UCSD-AML1 (cell line): ENCODE measurements around the gene FBXO21.
"Not testable (repeated sequence)": the region's sequence is repeated elsewhere in the genome, so short reads cannot be mapped to it uniquely, and the experiment has no call there.

ENCODE experiments used
- DNase-seq: peaks from one replicate; lab custom pipeline; 2025; ENCODE audit not compliant: unreplicated experiment; lab: John Stamatoyannopoulos, UW

The FBXO21 gene

GRCh38 chr12:117202556-117202955 lies 12.3 kb upstream of the FBXO21 start:
- DNase-seq: no peak

DNA sequence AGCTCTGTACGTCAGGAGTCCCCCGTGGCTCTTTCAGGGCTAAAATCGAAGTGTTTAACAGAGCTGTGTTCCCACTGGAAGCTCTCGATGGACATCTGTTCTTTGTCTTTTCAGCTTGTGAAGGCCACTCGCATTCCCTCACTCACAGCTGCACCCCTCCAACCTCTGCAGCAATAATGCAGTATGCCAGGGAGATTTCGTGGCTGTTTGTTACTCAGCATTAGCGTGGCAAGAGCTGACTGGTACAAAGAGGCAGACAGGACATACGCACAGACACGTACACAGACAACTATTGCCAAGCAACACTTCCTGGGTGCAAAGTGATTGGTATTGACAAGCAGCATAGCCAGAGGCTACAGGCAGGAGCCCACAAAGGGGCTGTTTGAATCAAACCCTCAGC lies 11.8 kb upstream of the FBXO21 start:
- DNase-seq: no peak

DNA sequence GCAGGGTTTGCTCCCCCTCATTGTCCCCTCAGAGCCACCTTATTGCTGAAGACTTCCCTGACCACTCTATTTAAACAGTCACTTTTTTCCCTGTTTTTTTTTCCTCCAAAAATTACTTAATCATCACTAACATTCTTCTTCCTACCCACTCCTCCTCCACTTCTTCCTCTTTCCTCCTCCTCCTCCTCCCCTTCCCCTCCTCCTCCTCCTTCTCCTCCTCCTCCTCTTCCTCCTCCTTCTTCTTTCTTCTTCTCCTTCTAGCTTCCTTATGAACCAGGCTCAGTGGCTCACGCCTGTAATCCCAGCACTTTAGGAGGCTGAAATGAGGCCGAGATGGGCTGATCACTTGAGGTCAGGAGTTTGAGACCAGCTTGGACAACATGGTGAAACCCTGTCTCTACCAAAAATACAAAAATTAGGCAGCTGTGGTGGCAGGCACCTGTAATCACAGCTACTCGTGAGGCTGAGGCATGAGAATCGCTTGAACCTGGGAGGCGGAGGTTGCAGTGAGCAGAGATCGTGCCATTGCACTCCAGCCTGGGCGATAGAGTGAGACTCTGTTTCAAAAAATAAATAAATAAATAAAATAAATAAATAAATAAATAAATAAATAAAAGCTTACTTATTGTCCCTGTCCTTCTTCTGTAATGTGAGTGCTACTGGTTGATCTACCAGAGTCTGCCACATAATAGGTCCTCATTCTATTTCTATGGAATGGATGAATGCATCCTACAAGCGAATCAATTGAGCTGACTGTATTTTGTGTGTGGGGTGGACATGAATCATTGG lies 9.9 kb upstream of the FBXO21 start:
- not testable (repeated sequence) for DNase-seq

DNA sequence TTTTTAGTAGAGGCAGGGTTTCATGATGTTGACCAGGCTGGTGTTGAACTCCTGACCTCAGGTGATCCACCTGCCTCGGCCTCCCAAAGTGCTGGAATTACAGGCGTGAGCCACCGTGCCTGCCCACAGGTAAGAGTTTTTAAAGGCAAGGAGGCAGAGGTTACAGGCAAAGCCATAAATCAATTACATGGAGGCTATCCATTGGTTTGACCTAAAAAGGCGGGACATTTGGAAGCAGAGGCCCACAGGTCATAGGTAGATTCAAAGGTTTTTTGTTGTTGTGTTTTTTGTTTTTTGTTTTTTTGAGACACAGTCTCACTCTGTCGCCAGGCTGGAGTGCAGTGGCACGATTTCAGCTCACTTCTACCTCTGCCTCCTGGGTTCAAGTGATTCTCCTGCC lies 6.1 kb upstream of the FBXO21 start:
- DNase-seq: not testable (repeated sequence)

GRCh38 chr12:117195027-117195426 lies 4.8 kb upstream of the FBXO21 start:
- not testable (repeated sequence) for DNase-seq

DNA sequence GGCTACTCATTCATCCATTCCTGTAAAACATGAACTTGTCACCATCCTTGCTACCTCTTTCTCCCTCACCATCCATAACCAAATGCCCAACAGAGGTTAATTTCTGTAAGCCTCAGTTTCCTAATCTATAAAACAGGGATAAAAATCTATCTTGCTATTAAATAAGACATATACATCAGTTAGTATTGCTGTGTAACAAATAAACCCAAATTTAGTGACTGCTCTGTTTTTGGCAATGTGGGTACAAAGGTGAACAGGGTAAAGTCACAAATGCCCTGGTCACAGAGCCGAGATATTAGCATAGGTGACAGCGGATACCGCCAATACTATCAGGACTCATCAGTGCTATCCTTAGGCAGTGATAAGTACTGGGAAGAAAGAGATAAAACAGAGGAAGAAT lies 3.6 kb upstream of the FBXO21 start:
- no peak for DNase-seq

DNA sequence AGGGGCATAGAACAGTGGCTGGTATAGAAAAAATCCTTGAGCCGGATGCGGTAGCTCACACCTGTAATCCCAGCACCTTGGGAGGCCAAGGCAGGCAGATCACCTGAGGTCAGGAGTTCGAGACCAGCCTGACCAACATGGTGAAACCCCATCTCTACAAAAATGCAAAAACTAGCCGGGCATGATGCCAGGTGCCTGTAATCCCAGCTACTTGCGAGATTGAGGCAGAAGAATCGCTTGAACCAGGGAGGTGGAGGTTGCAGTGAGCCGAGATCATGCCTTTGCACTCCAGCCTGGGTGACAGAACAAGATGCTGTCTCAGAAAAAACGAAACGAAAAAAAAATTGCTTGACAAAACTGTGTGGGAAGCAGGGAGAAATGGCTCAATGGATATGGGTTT lies 2.3 kb upstream of the FBXO21 start:
- DNase-seq: not testable (repeated sequence)

GRCh38 chr12:117192057-117192456 lies 1.8 kb upstream of the FBXO21 start:
- DNase-seq: no peak

DNA sequence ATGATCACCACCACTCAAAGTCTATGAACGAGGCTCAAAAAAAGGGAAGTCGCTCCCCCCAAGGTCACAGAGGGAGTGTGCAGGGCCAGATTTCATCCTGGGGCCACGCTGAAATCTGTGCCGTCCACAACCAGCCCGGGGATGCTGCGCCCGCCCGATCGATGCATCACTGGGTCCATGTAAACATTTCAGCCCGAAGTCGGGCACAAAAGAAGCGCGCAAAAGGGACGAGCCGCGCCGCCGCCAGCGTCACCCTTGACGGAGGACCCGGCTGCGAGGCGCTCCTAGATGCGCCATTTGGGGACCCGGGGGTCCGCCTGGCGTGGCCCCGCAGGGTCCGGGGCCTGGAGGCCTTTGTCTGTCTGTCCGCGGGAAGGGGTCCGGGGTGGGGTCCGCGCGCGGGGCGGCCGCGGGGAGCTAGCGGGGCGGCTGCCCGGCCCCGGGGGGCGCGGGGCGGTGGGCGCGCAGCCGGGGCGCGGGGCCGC lies 503 bp downstream of the FBXO21 start:
- DNase-seq: peak; percentile 19

GRCh38 chr12:117188961-117189724 lies 1.1 kb downstream of the FBXO21 start:
- DNase-seq: no peak

DNA sequence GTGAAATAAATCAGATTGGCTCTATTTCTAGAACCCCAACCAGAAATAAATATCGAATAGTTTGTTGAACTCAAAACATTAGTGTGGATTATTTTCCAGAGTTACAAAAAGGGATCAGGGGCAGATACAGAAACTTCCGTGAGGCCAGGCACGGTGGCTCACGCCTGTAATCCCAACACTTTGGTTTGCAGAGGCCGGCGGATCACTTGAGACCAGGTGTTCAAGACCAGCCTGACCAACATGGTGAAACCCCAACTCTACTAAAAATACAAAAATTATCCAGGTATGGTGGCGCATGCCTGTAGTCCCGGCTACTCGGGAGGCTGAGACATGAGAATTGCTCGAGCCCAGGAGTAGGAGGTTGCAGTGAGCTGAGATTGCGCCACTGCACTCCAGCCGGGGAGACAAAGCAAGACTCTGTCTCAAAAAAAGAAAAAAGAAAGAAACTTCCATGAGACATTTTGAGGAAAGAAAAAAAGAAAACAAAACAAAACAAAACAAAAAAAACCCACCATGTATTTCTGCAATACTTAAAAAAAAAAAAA lies 2.1 kb downstream of the FBXO21 start:
- DNase-seq: no peak

DNA sequence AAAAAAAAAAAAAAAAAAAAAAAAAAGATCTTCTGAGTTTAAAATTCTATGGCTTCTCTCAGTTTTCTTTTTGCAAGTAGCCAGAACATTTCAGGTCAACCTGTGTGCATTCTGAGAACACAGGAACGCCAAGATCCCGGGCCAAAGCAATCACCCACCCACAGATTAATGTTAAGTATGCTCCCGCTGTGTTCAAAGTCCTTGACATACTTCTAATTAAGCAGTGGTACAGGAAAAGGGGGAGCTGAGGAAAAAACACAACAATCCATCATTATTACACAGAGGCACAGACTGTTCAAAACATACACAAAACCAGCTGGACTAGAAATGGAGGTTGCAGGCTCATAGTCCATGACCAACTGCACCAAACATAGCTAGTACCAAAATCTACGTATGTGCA lies 2.8 kb downstream of the FBXO21 start:
- DNase-seq: no peak

GRCh38 chr12:117182866-117183265 lies 7.4 kb downstream of the FBXO21 start:
- no peak for DNase-seq

- DNase-seq: not testable (repeated sequence)
These were observed 8.8 kb downstream of the FBXO21 start for GRCh38 chr12:117181468-117181843.

DNA sequence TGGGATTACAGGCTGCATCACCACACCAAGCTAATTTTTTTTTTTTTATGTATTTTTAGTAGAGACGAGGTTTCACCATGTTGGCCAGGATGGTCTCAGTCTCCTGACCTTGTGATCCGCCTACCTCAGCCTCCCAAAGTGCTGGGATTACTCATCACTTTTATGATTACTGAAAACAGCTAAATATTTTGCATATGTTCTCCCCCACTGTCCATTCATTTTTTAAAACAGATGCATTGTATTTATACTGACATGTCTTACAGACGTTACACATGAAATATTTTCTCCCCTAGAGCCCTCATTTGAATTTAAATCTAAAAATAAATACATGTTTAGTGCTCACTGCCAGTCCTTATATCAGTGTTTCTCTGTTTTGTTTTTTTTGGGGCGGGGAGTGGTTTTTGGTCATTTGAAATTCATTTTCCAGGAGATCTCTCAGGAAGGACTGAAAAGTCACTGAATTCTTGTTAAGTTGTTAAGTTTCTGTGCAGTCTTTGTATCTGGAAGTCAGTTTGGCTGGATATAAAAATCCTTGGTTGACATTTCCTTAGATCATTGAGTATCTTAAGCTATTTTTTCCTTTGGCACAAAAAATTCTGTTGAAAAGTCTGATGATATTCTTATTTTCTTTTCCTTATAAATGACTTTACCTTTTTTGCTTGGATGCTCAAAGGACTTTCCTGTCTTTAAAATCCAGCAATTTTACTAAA lies 9.4 kb downstream of the FBXO21 start:
- no peak for DNase-seq

DNA sequence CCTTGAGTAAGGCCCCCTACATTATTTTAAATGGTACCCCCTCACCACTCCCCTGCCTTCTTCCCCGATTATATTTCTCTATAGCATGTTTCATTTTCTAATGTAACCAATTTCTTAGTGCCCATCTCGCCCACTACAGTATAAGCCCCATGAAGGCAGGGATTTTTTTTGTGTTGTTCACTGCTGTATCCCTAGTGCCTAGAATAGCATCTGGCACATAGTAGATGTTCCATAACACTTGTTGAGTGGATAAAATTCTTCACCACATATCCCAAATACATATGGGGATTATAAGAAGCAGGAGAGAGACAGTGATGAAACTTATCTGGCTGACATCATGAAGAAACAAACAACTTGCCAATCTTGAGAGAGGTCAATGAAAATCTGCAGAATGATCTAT lies 11.5 kb downstream of the FBXO21 start:
- no peak for DNase-seq

GRCh38 chr12:117178301-117178700 lies 12.0 kb downstream of the FBXO21 start:
- DNase-seq: no peak

DNA sequence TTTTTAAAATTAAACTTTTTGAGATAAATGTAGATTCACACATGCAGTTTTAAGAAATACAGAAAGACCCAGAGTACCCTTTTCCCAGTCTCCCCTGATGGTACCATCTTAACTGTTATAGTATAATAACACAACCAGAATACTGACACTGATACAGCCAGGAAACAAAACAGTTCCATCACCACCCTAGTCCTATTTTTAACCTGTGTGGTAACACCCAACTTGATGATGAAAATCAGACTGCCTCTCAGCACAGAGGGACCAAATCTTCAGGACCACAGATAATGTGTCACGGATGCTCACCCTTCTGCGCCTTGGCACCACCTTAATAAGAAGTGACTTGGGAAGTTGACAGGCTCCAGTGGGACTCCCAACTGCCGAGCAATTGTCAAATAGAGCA lies 18.1 kb downstream of the FBXO21 start:
- no peak for DNase-seq

- DNase-seq: no peak
These were observed 18.6 kb downstream of the FBXO21 start for GRCh38 chr12:117171499-117172162.

DNA sequence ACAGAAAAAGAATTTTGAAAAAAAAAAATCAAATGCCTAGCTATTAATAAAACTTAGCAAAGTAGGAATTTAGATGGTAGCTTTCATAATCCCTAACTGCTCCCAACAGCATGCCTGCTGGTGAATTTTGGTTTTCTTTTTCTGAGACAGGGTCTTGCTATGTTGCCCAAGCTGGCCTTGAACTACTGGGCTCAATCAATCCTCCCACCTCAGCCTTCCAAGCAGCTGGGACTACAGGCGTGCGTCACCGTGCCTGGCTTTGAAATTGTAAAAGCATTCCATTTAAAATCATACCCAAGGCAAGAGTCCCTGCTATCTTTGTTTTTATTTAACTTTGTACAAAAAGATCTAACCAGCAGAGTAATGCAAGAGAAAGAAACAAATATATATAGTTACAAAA lies 20.7 kb downstream of the FBXO21 start:
- no peak for DNase-seq

GRCh38 chr12:117168976-117169375 lies 21.3 kb downstream of the FBXO21 start:
- DNase-seq: no peak
